Raji (cell line): Measurements from ENCODE around the gene ACAN.

Experiments used
- POLR2A ChIP-seq: IDR thresholded peaks from 2 replicates; pipeline ENCODE4 v1.6.1; 2011; ENCODE audit warnings: low read depth, low read length, control low read depth; ENCODE audit not compliant: insufficient read depth

Gene ACAN

GRCh38 chr15:88794001-88794400 lies 9.2 kb upstream of the ACAN start:
- no peak for TF ChIP-seq POLR2A

- TF ChIP-seq POLR2A, result no peak
These were observed 5.4 kb upstream of the ACAN start for GRCh38 chr15:88797663-88798339.

GRCh38 chr15:88799341-88799740 lies 3.9 kb upstream of the ACAN start:
- no peak for TF ChIP-seq POLR2A

- TF ChIP-seq POLR2A, result no peak
These were observed 3.2 kb upstream of the ACAN start for GRCh38 chr15:88800026-88800425.

GRCh38 chr15:88800738-88801137 lies 2.5 kb upstream of the ACAN start:
- TF ChIP-seq POLR2A, result no peak

GRCh38 chr15:88802250-88802990 lies 816 bp upstream of the ACAN start:
- TF ChIP-seq POLR2A, result no peak

GRCh38 chr15:88802991-88803240 lies 320 bp upstream of the ACAN start:
- TF ChIP-seq POLR2A, result no peak

- no peak for TF ChIP-seq POLR2A
These were observed 648 bp downstream of the ACAN start for GRCh38 chr15:88803920-88804247.

GRCh38 chr15:88804257-88804656 lies 1.0 kb downstream of the ACAN start:
- TF ChIP-seq POLR2A, result no peak

GRCh38 chr15:88805031-88805780 lies 2.0 kb downstream of the ACAN start:
- no peak for TF ChIP-seq POLR2A

GRCh38 chr15:88810446-88810845 lies 7.2 kb downstream of the ACAN start:
- TF ChIP-seq POLR2A, result no peak

- TF ChIP-seq POLR2A, result no peak
These were observed 8.9 kb downstream of the ACAN start for GRCh38 chr15:88812133-88812532.

- no peak for TF ChIP-seq POLR2A
These were observed 10.7 kb downstream of the ACAN start for GRCh38 chr15:88813960-88814359.

- TF ChIP-seq POLR2A, result no peak
These were observed 11.2 kb downstream of the ACAN start for GRCh38 chr15:88814393-88814792.

GRCh38 chr15:88818920-88819319 lies 15.7 kb downstream of the ACAN start:
- no peak for TF ChIP-seq POLR2A

GRCh38 chr15:88821993-88822392 lies 18.8 kb downstream of the ACAN start:
- TF ChIP-seq POLR2A, result no peak
